A673 (cell line): ENCODE data around the gene LUC7L.

Experiments
- CTCF ChIP-seq: fragments of 300-800, 200-600 bp; sonication (generic); conservative IDR thresholded peaks from 2 replicates; pipeline ENCODE4 v1.5.1; 2017; ENCODE audit warnings: low read depth, mild to moderate bottlenecking, antibody characterized with exemption, low read length, moderate library complexity, mixed read lengths
- EZH2 ChIP-seq: fragments of 200-600 bp; sonication (generic); IDR thresholded peaks from 2 replicates; pipeline ENCODE4 v1.6.1; 2017; ENCODE audit warnings: borderline replicate concordance, low read depth, mild to moderate bottlenecking, mixed read lengths, antibody characterized with exemption, low read length; ENCODE audit not compliant: poor library complexity, severe bottlenecking

GRCh38 chr16:160691-161190 lies 68.5 kb downstream of the LUC7L start:
- TF ChIP-seq CTCF: no peak
- TF ChIP-seq EZH2: no peak
